Upper lobe of left lung (tissue), 6 donors: ENCODE results near the gene TRIM6. TPM values are rescaled to one million over a fixed set of nuclear protein-coding genes. Genes with fewer than 3 reads are reported as not detected.

Experiments used
- ATAC-seq, 2 donors: fragments of 200-7000 bp; cut with Tn5 transposase; one replicate each; pipeline ENCODE4 v1.9.1; 2022; ENCODE audit warnings: mild to moderate bottlenecking in 2 of 2, moderate library complexity in 2 of 2; ENCODE audit not compliant: low FRiP score in 2 of 2
- DNase-seq, 2 donors: peaks; one replicate each; pipeline ENCODE4 v3.0.0-alpha.2; 2019 to 2020
- H3K27ac ChIP-seq, 4 donors: fragments of 200-600 bp; sonication (generic); one replicate each; pipeline ENCODE4 v1.5.1; 2016 to 2019
- H3K27me3 ChIP-seq, 4 donors: fragments of 200-600 bp; sonication (generic); one replicate each; pipeline ENCODE4 v1.5.1; 2017 to 2019
- H3K36me3 ChIP-seq, 4 donors: fragments of 200-600 bp; sonication (generic); one replicate each; pipeline ENCODE4 v1.5.1; 2016 to 2019
- H3K4me1 ChIP-seq, 4 donors: fragments of 200-600 bp; sonication (generic); one replicate each; pipeline ENCODE4 v1.5.1; 2018 to 2019
- H3K4me3 ChIP-seq, 4 donors: fragments of 200-600 bp; sonication (generic); one replicate each; pipeline ENCODE4 v1.5.1; 2017 to 2019; ENCODE audit warnings: mild to moderate bottlenecking in 2 of 4, moderate library complexity in 1 of 4
- H3K9me3 ChIP-seq, 4 donors: fragments of 200-600 bp; sonication (generic); one replicate each; pipeline ENCODE4 v1.5.1; 2018 to 2019
- EP300 ChIP-seq, 4 donors: sonication (generic); formaldehyde crosslinking; IDR thresholded peaks; one replicate each; pipeline ENCODE4 v1.5.1; 2017; ENCODE audit warnings: antibody characterized with exemption in 4 of 4, control low read depth in 2 of 4
- POLR2A ChIP-seq, 4 donors: fragments of 450-650 bp; IDR thresholded peaks; one replicate each; pipeline ENCODE4 v1.5.1; 2016 to 2017; ENCODE audit warnings: antibody characterized with exemption in 4 of 4, mild to moderate bottlenecking in 2 of 4
- POLR2AphosphoS5 ChIP-seq, 2 donors: sonication (generic); formaldehyde crosslinking; IDR thresholded peaks; one replicate each; pipeline ENCODE4 v1.5.1; 2017; ENCODE audit warnings: antibody characterized with exemption in 2 of 2
- WGBS, 2 donors: methylation state at CpG; one replicate each; pipeline ENCODE4 v1.1.5; 2017 to 2018; 5-methylcytosine and 5-hydroxymethylcytosine counted together
- total RNA-seq, 6 donors: library from RNA; depleted of rRNA in 4 of 6; stranded (reverse); fragments of >200 nt in 4 of 6; gene quantifications; one replicate each; pipeline versions ENCODE4 v1.1.0 to v1.2.1, GENCODE V29; 2016 to 2021
- TF ChIP-seq, protein P1 (sequence below), 6 experiments: fragments of 450-650 bp in 4 of 6; fragments of 200-600 bp in 2 of 6; sonication (generic) in 2 of 6; IDR thresholded peaks; one replicate each; pipeline ENCODE4 v1.5.1; 2016 to 2019; ENCODE audit warnings: antibody characterized with exemption in 6 of 6
- donor health status: DM: no; HTN: no; CAD: no; lungs with moderate emphysema.
- donor health status: DM: no; HTN: yes; CAD: no; lungs with severe emphysema.

TRIM6 gene
- total RNA-seq, 6 donors from 2014 or later = 1.0 to 8.8 (median 2.1) TPM

DNA sequence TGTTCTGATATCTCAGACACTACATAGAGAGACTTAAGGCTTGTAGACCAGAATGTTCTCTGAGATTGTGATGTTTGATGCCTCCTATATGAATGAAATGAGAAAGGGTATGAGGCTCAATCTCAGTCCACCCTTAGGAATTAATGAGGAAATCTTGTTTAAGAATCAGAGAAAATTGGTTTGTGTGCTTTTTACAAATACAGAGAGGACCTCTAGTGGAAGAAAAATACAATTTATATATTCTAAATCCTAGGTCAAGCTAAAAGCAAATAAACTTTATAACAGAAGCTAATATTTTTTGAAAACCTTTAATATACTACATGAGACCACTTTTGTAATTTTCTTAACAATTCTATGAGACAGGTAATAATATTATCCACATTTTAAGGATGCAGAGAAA lies 43.1 kb upstream of the TRIM6 start:
- no peak overlapping the region for H3K27ac ChIP-seq
- no peaks in the 10 kb centered on the region for H3K9me3 ChIP-seq
- H3K27me3 ChIP-seq = no peaks in the 10 kb centered on the region
- no peaks in the 10 kb centered on the region for H3K4me1 ChIP-seq
- DNase-seq = no peak
- no peak overlapping the region for H3K4me3 ChIP-seq
- H3K36me3 ChIP-seq = no peaks in the 10 kb centered on the region
- ATAC-seq = no peak
- TF ChIP-seq, protein P1, sequence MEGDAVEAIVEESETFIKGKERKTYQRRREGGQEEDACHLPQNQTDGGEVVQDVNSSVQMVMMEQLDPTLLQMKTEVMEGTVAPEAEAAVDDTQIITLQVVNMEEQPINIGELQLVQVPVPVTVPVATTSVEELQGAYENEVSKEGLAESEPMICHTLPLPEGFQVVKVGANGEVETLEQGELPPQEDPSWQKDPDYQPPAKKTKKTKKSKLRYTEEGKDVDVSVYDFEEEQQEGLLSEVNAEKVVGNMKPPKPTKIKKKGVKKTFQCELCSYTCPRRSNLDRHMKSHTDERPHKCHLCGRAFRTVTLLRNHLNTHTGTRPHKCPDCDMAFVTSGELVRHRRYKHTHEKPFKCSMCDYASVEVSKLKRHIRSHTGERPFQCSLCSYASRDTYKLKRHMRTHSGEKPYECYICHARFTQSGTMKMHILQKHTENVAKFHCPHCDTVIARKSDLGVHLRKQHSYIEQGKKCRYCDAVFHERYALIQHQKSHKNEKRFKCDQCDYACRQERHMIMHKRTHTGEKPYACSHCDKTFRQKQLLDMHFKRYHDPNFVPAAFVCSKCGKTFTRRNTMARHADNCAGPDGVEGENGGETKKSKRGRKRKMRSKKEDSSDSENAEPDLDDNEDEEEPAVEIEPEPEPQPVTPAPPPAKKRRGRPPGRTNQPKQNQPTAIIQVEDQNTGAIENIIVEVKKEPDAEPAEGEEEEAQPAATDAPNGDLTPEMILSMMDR (IDR thresholded peaks at IDR 0.05) = no peak
- TF ChIP-seq EP300 (IDR thresholded peaks at IDR 0.05) = no peak

DNA sequence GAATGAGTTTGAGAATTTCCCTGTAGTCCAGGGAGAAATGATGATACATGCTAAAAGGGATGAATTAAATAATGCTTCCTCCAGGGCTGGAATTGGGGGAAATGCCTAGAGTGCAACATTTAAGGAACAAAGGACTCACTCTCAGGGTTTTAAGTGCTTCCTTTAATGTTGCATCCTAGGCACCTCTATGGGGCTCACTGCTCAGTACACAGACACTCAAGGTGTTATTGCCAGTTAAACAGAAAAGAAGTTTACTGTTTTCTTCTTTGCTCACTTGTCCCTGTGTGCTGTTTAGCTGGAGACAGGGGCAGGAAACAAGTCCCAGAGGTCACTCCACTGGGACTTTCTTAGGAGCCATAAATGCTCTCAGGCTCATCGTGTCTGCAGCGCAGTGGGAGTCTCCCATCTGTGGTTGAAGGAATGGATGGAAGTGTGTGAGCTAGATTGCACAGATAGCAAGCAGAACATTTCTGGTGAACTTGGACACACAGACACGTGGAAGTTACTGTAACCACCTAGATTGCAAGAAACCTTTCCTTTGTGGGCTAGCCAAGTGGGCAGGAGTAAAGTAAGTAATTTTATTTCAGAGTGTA lies 39.7 kb upstream of the TRIM6 start:
- H3K4me1 ChIP-seq = no peaks in the 10 kb centered on the region
- ATAC-seq (no peak), DNase-seq (no peak)
- 74 to 79% methylated on average over 3 of the region's 3 CpGs for WGBS, 2 donors
- no peaks in the 10 kb centered on the region for H3K36me3 ChIP-seq
- no peaks in the 10 kb centered on the region for H3K9me3 ChIP-seq
- H3K27ac ChIP-seq = no peak overlapping the region
- no peaks in the 10 kb centered on the region for H3K27me3 ChIP-seq
- no peak overlapping the region for H3K4me3 ChIP-seq
- TF ChIP-seq, protein P1 (IDR thresholded peaks at IDR 0.05) = no peak
- no peak for TF ChIP-seq EP300 (IDR thresholded peaks at IDR 0.05)
- no peak for TF ChIP-seq POLR2A (IDR thresholded peaks at IDR 0.05)
- no peak for TF ChIP-seq POLR2AphosphoS5 (IDR thresholded peaks at IDR 0.05)

DNA sequence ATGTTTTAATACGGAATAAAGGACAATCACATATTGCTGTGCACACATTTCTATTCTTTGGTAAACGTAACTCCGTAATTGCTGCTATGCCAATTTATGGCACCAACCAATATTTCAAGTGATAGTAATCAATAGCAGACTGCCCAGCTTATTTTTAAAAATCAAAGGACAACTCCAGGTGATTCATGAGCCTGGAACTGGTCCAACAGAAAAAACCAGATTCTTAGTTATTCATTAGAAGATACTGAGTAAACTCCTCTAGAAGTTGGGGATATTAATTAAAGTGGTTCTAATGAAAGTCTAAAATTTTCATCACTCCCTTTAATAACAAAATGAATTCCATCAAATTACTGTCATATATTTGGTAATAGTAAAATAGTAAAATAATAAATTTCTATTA lies 38.7 kb upstream of the TRIM6 start:
- H3K4me1 ChIP-seq = no peaks in the 10 kb centered on the region
- TF ChIP-seq EP300 (IDR thresholded peaks at IDR 0.05) (no peak), POLR2AphosphoS5 (IDR thresholded peaks at IDR 0.05) (no peak), POLR2A (IDR thresholded peaks at IDR 0.05) (no peak)
- TF ChIP-seq, protein P1 (IDR thresholded peaks at IDR 0.05) = no peak
- no peak overlapping the region for H3K4me3 ChIP-seq
- H3K27ac ChIP-seq = no peak overlapping the region
- H3K9me3 ChIP-seq = no peaks in the 10 kb centered on the region
- WGBS, 2 donors = 34 to 89% methylated on average over 3 of the region's 3 CpGs
- no peaks in the 10 kb centered on the region for H3K36me3 ChIP-seq
- H3K27me3 ChIP-seq = no peaks in the 10 kb centered on the region
- ATAC-seq (no peak), DNase-seq (no peak)

DNA sequence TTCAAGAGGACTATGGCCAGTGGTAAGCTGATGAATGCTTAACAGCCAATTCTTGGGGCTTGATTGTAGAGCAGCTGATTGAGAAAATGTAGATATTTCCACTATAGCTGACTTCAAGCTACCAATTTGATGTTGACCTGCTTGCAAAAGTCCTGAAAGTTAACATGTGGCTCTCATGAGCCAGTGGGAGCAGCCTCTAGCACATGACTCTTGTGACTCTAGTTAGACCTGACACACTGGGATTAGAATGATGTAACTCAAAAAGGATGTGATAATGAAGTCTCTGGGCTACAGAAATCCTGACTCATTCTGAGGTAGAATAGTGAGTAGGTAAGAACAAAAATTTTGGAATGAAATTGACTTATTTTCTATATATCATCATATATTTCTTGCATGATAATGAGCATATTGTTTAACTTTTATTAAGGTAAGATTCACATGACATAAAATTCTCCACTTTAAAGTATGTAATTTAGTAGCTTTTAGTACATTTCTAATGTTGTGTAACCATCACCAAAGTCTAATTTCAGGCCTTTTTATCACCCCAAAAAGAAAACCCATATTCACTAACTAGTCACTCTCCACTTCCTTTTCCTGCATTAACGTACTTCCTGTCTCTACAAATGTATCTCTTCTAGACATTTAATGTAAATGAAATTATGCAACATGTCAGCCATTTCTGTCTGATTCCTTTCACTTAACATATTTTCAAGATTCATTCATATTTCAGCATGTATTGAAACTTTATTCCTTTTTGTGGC lies 32.0 kb upstream of the TRIM6 start:
- TF ChIP-seq, protein P1 (IDR thresholded peaks at IDR 0.05) = no peak
- TF ChIP-seq POLR2A (IDR thresholded peaks at IDR 0.05) (no peak), EP300 (IDR thresholded peaks at IDR 0.05) (no peak), POLR2AphosphoS5 (IDR thresholded peaks at IDR 0.05) (no peak)
- ATAC-seq (no peak), DNase-seq (no peak)
- no peak overlapping the region for H3K4me3 ChIP-seq
- H3K27me3 ChIP-seq = no peaks in the 10 kb centered on the region
- no peaks in the 10 kb centered on the region for H3K36me3 ChIP-seq
- WGBS, 2 donors = 50 to 52% methylated on average over 1 of the region's 1 CpG
- no peaks in the 10 kb centered on the region for H3K9me3 ChIP-seq
- H3K27ac ChIP-seq = no peak overlapping the region
- H3K4me1 ChIP-seq = no peaks in the 10 kb centered on the region

DNA sequence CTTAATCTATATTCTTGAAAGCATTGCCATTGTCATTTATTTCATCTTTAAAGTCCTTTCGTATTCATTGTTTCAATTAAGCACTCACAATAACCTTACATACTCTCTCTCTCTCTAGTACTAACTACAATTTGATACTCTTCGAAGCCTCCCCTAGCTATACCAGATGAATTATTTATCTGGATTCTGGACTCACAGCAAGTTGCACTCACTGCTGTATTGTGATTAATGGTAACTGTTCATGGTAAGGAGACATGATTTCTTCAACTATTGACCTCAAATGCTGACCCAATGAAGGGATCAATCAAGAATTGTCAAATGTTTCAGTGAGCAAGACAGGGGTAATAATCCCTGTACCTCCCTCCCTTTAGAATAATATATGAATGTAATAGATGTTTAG lies 21.8 kb upstream of the TRIM6 start:
- ATAC-seq (no peak), DNase-seq (no peak)
- Histone ChIP-seq H3K27me3 (no peaks in the 10 kb centered on the region), H3K4me1 (no peaks in the 10 kb centered on the region), H3K27ac (no peak overlapping the region), H3K9me3 (no peaks in the 10 kb centered on the region), H3K36me3 (no peaks in the 10 kb centered on the region), H3K4me3 (no peak overlapping the region)
- TF ChIP-seq EP300 (IDR thresholded peaks at IDR 0.05) (no peak), POLR2AphosphoS5 (IDR thresholded peaks at IDR 0.05) (no peak)
- WGBS, 2 donors = 91 to 92% methylated on average over 2 of the region's 2 CpGs
